DND-41 (cell line): ENCODE data around the gene TREM2.

Experiments
- ATAC-seq: fragments of 200-7000 bp; cut with Tn5 transposase; 3 replicates; pipeline ENCODE4 v1.9.1; 2021; ENCODE audit warnings: low read depth; ENCODE audit not compliant: insufficient read depth
- DNase-seq: peaks from one replicate; pipeline ENCODE4 v3.0.0-alpha.2; 2020
- H2AFZ ChIP-seq: 2 replicates; pipeline ENCODE4 v1.6.0; 2012; ENCODE audit warnings: low read depth, low read length
- H3K27ac ChIP-seq: 2 replicates; pipeline ENCODE4 v1.5.1; 2012; ENCODE audit warnings: low read length, inconsistent platforms
- H3K27me3 ChIP-seq: fragments of 200-600 bp; sonication (generic); 2 replicates; pipeline ENCODE4 v1.6.0; 2012; ENCODE audit warnings: low read length, mild to moderate bottlenecking, inconsistent platforms; ENCODE audit not compliant: insufficient read depth, poor library complexity
- H3K36me3 ChIP-seq: 2 replicates; pipeline ENCODE4 v1.5.1; 2012; ENCODE audit warnings: low read length, inconsistent platforms; ENCODE audit not compliant: insufficient read depth
- H3K4me1 ChIP-seq: 2 replicates; pipeline ENCODE4 v1.5.1; 2012; ENCODE audit warnings: mild to moderate bottlenecking, low read length; ENCODE audit not compliant: insufficient read depth
- H3K4me2 ChIP-seq: 2 replicates; pipeline ENCODE4 v1.6.0; 2012; ENCODE audit warnings: mild to moderate bottlenecking, moderate library complexity, low read length, inconsistent platforms; ENCODE audit not compliant: insufficient read depth
- H3K4me3 ChIP-seq, 2 experiments: fragments of 200-600 bp in 1 of 2; shearing (Covaris generic) in 1 of 2; 2 replicates each; pipeline ENCODE4 v1.5.1; 2012 to 2016; ENCODE audit warnings: inconsistent platforms in 2 of 2, low read length in 2 of 2, mild to moderate bottlenecking in 2 of 2, low read depth in 1 of 2, moderate library complexity in 1 of 2
- H3K79me2 ChIP-seq: 2 replicates; pipeline ENCODE4 v1.6.0; 2012; ENCODE audit warnings: low read length, inconsistent platforms; ENCODE audit not compliant: insufficient read depth
- H3K9ac ChIP-seq: 2 replicates; pipeline ENCODE4 v1.6.0; 2012; ENCODE audit warnings: low read depth, mild to moderate bottlenecking, inconsistent platforms, low read length, moderate library complexity
- H3K9me3 ChIP-seq: 2 replicates; pipeline ENCODE4 v1.5.1; 2012; ENCODE audit warnings: low read length, moderate library complexity, mild to moderate bottlenecking, inconsistent platforms; ENCODE audit not compliant: insufficient read depth, severe bottlenecking
- H4K20me1 ChIP-seq: 2 replicates; pipeline ENCODE4 v1.6.0; 2012; ENCODE audit warnings: low read length; ENCODE audit not compliant: insufficient read depth
- EZH2 ChIP-seq: IDR thresholded peaks from 3 replicates; pipeline ENCODE4 v1.6.1; 2012; ENCODE audit warnings: borderline replicate concordance, low read depth, mild to moderate bottlenecking, moderate library complexity, low read length, inconsistent platforms; ENCODE audit not compliant: severe bottlenecking
- TF ChIP-seq, protein P1 (sequence below): IDR thresholded peaks from 2 replicates; pipeline ENCODE4 v1.5.1; 2012; ENCODE audit warnings: borderline replicate concordance, low read length, moderate library complexity, mild to moderate bottlenecking; ENCODE audit not compliant: poor library complexity, severe bottlenecking; ENCODE audit errors: extremely low read depth

Gene TREM2

DNA sequence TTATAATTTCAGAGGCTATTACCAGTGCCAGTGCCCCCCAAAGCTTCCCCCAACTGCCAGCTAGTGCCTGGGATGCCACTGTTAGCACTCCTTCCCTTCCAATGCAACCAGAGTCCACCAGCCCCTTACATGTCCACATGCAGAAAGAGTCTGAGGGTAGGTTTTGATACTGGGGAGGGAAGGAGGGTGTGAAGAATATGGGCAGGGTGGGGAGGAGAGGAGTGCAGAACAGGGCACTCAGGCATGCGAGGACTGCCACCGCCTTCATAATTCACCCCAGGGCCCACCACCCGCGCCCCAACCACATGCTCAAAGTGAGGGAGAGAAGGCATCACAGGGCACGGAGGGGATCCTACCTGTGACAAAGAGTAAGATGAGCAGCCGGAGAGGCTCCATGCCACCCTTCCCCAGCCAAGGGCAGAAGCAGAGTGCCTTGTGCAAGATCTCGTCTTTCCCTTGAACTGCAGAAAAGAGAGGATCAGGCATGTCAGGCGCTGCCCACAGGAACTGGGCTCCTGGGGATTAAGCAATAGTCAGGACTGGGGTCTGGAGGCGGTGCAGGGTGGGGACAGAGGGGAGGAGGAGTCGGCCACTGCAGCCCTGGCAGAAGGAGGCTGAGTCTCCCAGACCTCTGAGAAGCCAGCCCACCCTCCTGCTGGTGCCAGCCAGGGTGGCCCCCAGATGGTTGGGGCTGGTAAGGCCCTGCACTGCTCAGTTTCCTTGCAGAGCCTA, at the start of gene TREM2:
TSS of gene TREM2 (minus strand) at position 430 of the 732 bp plus-strand sequence. CDS start at position 396, 34 bp downstream.
- no peaks in the 10 kb centered on the region for H3K4me1 ChIP-seq
- no peaks in the 10 kb centered on the region for H3K79me2 ChIP-seq
- no peaks in the 10 kb centered on the region for H3K9me3 ChIP-seq
- no peak within 1 kb of the TSS for H3K4me2 ChIP-seq
- H3K27me3 ChIP-seq: no peaks in the 10 kb centered on the region
- H2AFZ ChIP-seq: no peak within 1 kb of the TSS
- TF ChIP-seq EZH2: no peak
- TF ChIP-seq, protein P1, sequence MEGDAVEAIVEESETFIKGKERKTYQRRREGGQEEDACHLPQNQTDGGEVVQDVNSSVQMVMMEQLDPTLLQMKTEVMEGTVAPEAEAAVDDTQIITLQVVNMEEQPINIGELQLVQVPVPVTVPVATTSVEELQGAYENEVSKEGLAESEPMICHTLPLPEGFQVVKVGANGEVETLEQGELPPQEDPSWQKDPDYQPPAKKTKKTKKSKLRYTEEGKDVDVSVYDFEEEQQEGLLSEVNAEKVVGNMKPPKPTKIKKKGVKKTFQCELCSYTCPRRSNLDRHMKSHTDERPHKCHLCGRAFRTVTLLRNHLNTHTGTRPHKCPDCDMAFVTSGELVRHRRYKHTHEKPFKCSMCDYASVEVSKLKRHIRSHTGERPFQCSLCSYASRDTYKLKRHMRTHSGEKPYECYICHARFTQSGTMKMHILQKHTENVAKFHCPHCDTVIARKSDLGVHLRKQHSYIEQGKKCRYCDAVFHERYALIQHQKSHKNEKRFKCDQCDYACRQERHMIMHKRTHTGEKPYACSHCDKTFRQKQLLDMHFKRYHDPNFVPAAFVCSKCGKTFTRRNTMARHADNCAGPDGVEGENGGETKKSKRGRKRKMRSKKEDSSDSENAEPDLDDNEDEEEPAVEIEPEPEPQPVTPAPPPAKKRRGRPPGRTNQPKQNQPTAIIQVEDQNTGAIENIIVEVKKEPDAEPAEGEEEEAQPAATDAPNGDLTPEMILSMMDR: no peak
- DNase-seq (no peak), ATAC-seq (no peak)
- H3K9ac ChIP-seq: no peak within 1 kb of the TSS
- H3K36me3 ChIP-seq: no peaks in the 10 kb centered on the region
- no peak within 1 kb of the TSS for H3K4me3 ChIP-seq
- H3K27ac ChIP-seq: no peak within 1 kb of the TSS
- no peaks in the 10 kb centered on the region for H4K20me1 ChIP-seq

DNA sequence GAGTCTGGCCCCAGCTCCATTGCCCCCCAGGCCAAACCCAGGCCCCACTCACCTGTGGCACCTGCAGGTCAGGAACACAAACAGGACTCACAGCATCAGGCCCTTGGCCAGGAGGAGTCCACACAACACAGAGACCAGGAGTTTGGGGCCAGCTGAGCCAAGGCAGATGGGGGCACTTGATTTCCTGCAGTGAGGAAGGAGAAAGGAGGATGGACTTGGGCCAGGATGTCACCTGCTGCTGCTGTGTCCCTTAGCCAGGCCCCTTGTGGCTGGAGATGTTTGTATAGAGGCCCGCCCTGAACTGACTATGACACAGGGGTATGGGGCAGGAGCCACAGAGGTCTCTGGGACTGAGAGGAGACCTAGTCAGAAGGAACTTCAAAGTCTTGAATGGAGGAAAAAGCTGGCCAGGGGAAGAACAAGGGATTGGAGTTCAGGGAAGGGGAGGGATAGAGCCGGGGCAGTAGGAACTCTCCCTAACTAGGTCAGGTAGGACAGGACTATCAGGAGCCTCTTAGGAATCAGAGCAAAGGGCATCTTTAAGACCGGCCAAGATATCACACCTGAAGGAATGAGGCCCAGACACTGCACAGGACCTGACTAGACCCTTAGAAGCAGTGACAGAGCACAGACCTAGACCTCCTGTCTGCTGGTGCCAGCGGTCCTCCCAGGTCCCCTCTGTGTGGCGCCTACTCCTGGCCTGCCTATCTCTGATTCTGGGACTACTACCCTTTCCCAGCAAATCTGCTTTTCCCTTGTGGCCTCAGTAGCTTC, 46.8 kb upstream of the TREM2 start:
- H2AFZ ChIP-seq: no peak overlapping the region
- no peaks in the 10 kb centered on the region for H3K27me3 ChIP-seq
- H3K79me2 ChIP-seq: no peaks in the 10 kb centered on the region

DNA sequence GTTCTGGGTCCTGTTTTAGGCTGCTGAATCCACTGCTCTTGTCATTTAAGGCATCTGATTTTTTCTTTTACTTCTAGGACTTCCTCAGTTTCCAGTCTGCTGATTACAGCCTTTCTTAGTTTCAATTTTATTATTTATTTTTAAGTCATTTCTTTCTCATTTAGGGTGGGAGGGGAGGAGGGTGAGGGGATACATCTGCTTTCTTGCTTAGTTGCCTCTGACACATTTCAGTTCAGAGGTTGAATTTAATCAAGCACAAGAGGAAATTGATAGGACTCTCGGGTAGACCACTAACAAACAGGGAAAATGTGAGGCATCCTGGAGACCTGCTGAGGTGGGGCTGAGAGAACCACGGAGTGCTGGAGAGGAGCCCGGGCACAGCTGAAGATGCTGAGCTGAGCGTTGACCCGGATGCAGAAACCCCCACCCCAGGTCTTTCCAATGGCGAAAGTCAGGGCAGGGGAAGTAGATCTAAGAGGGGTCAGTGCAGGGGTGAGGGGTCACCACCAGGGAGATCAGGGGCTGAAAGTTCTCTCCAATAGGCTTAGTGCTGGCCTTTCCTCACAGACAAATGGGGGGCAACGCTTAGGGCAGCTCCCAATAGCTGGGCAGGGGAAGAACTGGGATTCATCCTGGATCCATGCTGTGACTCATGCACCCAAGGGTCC, 45.7 kb upstream of the TREM2 start:
- Histone ChIP-seq H3K36me3 (no peaks in the 10 kb centered on the region), H3K27ac (no peak overlapping the region), H3K9me3 (no peaks in the 10 kb centered on the region), H3K9ac (no peak overlapping the region), H2AFZ (no peak overlapping the region), H4K20me1 (no peaks in the 10 kb centered on the region), H3K4me1 (peaks cover 9% of the 10 kb centered on the region; the same call in 1 of the 2 replicates), H3K27me3 (no peaks in the 10 kb centered on the region), H3K4me2 (no peak overlapping the region), H3K4me3 (no peak overlapping the region), H3K79me2 (no peaks in the 10 kb centered on the region)
- TF ChIP-seq EZH2: no peak
- TF ChIP-seq, protein P1: no peak
- ATAC-seq (no peak), DNase-seq (no peak)

More for the DNA sequence above, 46.8 kb upstream of the TREM2 start:
- H3K4me1 ChIP-seq: peaks cover 4% of the 10 kb centered on the region; the same call in 1 of the 2 replicates
- no peaks in the 10 kb centered on the region for H4K20me1 ChIP-seq
- no peak overlapping the region for H3K27ac ChIP-seq
- ATAC-seq: peak; percentile 35; the same call in 2 of the 3 replicates
- H3K4me2 ChIP-seq: no peak overlapping the region
- no peak overlapping the region for H3K4me3 ChIP-seq
- no peak overlapping the region for H3K9ac ChIP-seq
- DNase-seq: no peak
- H3K36me3 ChIP-seq: no peaks in the 10 kb centered on the region
- TF ChIP-seq, protein P1: no peak
- TF ChIP-seq EZH2: no peak
- H3K9me3 ChIP-seq: peaks cover 8% of the 10 kb centered on the region
